HG03432 (cell line): ENCODE measurements around the gene BTN1A1.

Experiments used
- ATAC-seq: cut with Tn5 transposase; IDR thresholded peaks from one replicate; pipeline ENCODE4 v1.9.1; 2021; ENCODE audit warnings: mild to moderate bottlenecking, moderate library complexity; ENCODE audit not compliant: unreplicated experiment

The BTN1A1 gene

GRCh38 chr6:26556263-26557070, 56.4 kb downstream of the BTN1A1 start:
- ATAC-seq = no peak
